ENCODE results near the gene COG1. TPM values are rescaled to one million over a fixed set of nuclear protein-coding genes. Genes with fewer than 3 reads are reported as not detected.

COG1 gene
- total and polyA plus RNA-seq, 10 donors = 8.9 to 48.8 (median 32.2) TPM

- TF ChIP-seq POLR2AphosphoS5 (IDR thresholded peaks at IDR 0.05) (no peak), POLR2A (IDR thresholded peaks at IDR 0.05) (no peak)
- TF ChIP-seq, protein P1, sequence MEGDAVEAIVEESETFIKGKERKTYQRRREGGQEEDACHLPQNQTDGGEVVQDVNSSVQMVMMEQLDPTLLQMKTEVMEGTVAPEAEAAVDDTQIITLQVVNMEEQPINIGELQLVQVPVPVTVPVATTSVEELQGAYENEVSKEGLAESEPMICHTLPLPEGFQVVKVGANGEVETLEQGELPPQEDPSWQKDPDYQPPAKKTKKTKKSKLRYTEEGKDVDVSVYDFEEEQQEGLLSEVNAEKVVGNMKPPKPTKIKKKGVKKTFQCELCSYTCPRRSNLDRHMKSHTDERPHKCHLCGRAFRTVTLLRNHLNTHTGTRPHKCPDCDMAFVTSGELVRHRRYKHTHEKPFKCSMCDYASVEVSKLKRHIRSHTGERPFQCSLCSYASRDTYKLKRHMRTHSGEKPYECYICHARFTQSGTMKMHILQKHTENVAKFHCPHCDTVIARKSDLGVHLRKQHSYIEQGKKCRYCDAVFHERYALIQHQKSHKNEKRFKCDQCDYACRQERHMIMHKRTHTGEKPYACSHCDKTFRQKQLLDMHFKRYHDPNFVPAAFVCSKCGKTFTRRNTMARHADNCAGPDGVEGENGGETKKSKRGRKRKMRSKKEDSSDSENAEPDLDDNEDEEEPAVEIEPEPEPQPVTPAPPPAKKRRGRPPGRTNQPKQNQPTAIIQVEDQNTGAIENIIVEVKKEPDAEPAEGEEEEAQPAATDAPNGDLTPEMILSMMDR (IDR thresholded peaks at IDR 0.05 in 8 of 11, conservative IDR thresholded peaks at IDR 0.05 in 3 of 11) = no peak
- DNase-seq = no peak
- Histone ChIP-seq H3K4me1 (peaks cover 0 to 13% (median 4%) of the 10 kb centered on the region in 6 donors), H3K9me3 (no peaks in the 10 kb centered on the region), H3K27me3 (replicated peaks in 1 of 7) (no peaks in the 10 kb centered on the region), H3K27ac (peak overlapping the region in 1 of 8 donors; percentile 31), H3K36me3 (no peaks in the 10 kb centered on the region), H3K4me3 (no peak overlapping the region)
- WGBS, 5 donors = 59 to 75% (median 64%) methylated on average over 15 of the region's 15 CpGs
- intact Hi-C loops (cut with DNase I; ENCODE audit: low total_unique reads) = no loop called here
Observed at GRCh38 chr17:73182616-73183310, 10.1 kb upstream of the COG1 start.

- Histone ChIP-seq H3K27ac (peak overlapping the region in 5 of 8 donors; percentile 11 to 47 (median 21)), H3K36me3 (no peaks in the 10 kb centered on the region), H3K4me3 (no peak overlapping the region), H3K4me1 (peaks cover 0 to 13% (median 4%) of the 10 kb centered on the region in 6 donors), H3K27me3 (replicated peaks in 1 of 7) (no peaks in the 10 kb centered on the region), H3K9me3 (no peaks in the 10 kb centered on the region)
- DNase-seq = no peak
- intact Hi-C loops (cut with DNase I; ENCODE audit: low total_unique reads) = no loop called here
- 50 to 68% (median 62%) methylated on average over 9 of the region's 9 CpGs for WGBS, 5 donors
- TF ChIP-seq, protein P1 (IDR thresholded peaks at IDR 0.05 in 8 of 11, conservative IDR thresholded peaks at IDR 0.05 in 3 of 11) = no peak
- no peak for TF ChIP-seq POLR2A (IDR thresholded peaks at IDR 0.05)
- TF ChIP-seq POLR2AphosphoS5 (IDR thresholded peaks at IDR 0.05) = peak in 2 of 3 donors; percentile 9 to 35
Observed at GRCh38 chr17:73184136-73184993, 8.5 kb upstream of the COG1 start.

DNA sequence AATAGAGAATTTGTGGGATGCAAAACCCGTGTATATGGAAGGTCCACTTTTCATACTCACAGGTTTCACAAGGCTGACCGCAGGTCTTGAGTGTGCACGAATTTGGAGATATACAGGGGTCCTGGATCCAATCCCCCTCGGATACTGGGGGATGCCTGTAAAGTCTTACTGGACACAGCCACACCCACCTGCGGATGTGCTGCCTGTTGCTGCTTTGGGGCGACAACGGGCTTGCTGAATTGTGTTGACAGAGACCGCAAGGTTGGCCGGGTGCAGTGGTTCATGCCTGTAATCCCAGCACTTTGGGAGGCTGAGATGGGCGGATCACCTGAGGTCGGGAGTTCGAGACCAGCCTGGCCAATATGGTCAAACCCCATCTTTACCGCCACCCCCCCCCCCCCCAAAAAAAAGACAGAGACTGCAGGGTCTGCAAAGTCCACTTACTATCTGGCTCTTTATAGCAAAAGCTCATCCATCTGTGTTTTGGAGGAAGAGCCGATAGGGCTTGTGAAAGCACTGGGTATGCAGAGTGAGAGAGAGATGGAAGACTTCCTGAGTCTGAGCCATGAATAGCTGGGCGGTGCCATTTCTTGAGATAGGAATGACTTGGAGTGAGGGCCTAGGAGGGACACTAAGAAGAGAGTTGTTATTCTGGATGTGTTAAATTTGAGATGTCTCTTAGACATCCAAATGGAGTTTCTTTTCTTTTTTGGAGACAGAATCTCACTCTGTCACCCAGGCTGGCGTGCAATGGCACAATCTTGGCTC lies 6.4 kb upstream of the COG1 start:
- intact Hi-C loops (cut with DNase I; ENCODE audit: low total_unique reads) = no loop called here
- Histone ChIP-seq H3K4me3 (no peak overlapping the region), H3K27me3 (replicated peaks in 1 of 7) (no peaks in the 10 kb centered on the region), H3K27ac (peak overlapping the region in 1 of 8 donors; percentile 15), H3K4me1 (peaks cover 2 to 20% (median 8%) of the 10 kb centered on the region in 6 donors), H3K9me3 (no peaks in the 10 kb centered on the region), H3K36me3 (no peaks in the 10 kb centered on the region)
- DNase-seq = no peak
- WGBS, 5 donors = 86 to 94% (median 87%) methylated on average over 12 to 16 of the region's 16 CpGs
- TF ChIP-seq, protein P1 (IDR thresholded peaks at IDR 0.05 in 8 of 11, conservative IDR thresholded peaks at IDR 0.05 in 3 of 11) = no peak
- TF ChIP-seq POLR2AphosphoS5 (IDR thresholded peaks at IDR 0.05) (no peak), POLR2A (IDR thresholded peaks at IDR 0.05) (no peak)
